ENCODE measurements around the gene NXNL2. TPM values are rescaled to one million over a fixed set of nuclear protein-coding genes. Genes with fewer than 3 reads are reported as not detected.

NXNL2 gene
- total and polyA plus RNA-seq, 8 donors = 0.43 to 1.1 TPM; not detected in 6

- Histone ChIP-seq H3K4me1 (no peaks in the 10 kb centered on the region), H3K27me3 (no peaks in the 10 kb centered on the region), H3K27ac (no peak overlapping the region), H3K36me3 (no peaks in the 10 kb centered on the region), H3K9me3 (peaks cover 0 to 11% (median 6%) of the 10 kb centered on the region in 4 donors), H3K4me3 (no peak overlapping the region)
- DNase-seq = no peak
- intact Hi-C loops (cut with DNase I; ENCODE audit: low total_unique reads) = no loop called here
- WGBS, 5 donors = 91 to 96% (median 93%) methylated on average over 17 of the region's 17 CpGs
- TF ChIP-seq EP300 (IDR thresholded peaks at IDR 0.05) (no peak), CTCF (IDR thresholded peaks at IDR 0.05) (no peak), POLR2A (IDR thresholded peaks at IDR 0.05) (no peak), POLR2AphosphoS5 (IDR thresholded peaks at IDR 0.05) (no peak)
Observed at GRCh38 chr9:88503845-88504764, 30.9 kb upstream of the NXNL2 start.

GRCh38 chr9:88508326-88508725, 26.7 kb upstream of the NXNL2 start:
- Histone ChIP-seq H3K36me3 (no peaks in the 10 kb centered on the region), H3K27ac (no peak overlapping the region), H3K27me3 (no peaks in the 10 kb centered on the region), H3K4me3 (no peak overlapping the region), H3K9me3 (peaks cover 0 to 11% (median 6%) of the 10 kb centered on the region in 4 donors), H3K4me1 (no peaks in the 10 kb centered on the region)
- intact Hi-C loops (cut with DNase I; ENCODE audit: low total_unique reads) = no loop called here
- TF ChIP-seq CTCF (IDR thresholded peaks at IDR 0.05) (no peak), POLR2A (IDR thresholded peaks at IDR 0.05) (no peak), EP300 (IDR thresholded peaks at IDR 0.05) (no peak), POLR2AphosphoS5 (IDR thresholded peaks at IDR 0.05) (no peak)
- no peak for DNase-seq
- 79 to 94% (median 85%) methylated on average over 1 to 2 of the region's 2 CpGs for WGBS, 5 donors

- Histone ChIP-seq H3K36me3 (no peaks in the 10 kb centered on the region), H3K4me1 (no peaks in the 10 kb centered on the region), H3K9me3 (peaks cover 0 to 24% (median 12%) of the 10 kb centered on the region in 4 donors), H3K4me3 (no peak overlapping the region), H3K27me3 (no peaks in the 10 kb centered on the region), H3K27ac (no peak overlapping the region)
- DNase-seq = no peak
- intact Hi-C loops (cut with DNase I; ENCODE audit: low total_unique reads) = no loop called here
- 82 to 88% (median 84%) methylated on average over 4 of the region's 4 CpGs for WGBS, 5 donors
- TF ChIP-seq POLR2A (IDR thresholded peaks at IDR 0.05) (no peak), EP300 (IDR thresholded peaks at IDR 0.05) (no peak), POLR2AphosphoS5 (IDR thresholded peaks at IDR 0.05) (no peak), CTCF (IDR thresholded peaks at IDR 0.05) (no peak)
Observed at GRCh38 chr9:88511906-88512305, 23.1 kb upstream of the NXNL2 start.

GRCh38 chr9:88514247-88514646, 20.7 kb upstream of the NXNL2 start:
- peaks cover 0 to 13% (median 6%) of the 10 kb centered on the region in 4 donors for H3K9me3 ChIP-seq
- no peak for TF ChIP-seq EP300 (IDR thresholded peaks at IDR 0.05)
- TF ChIP-seq POLR2AphosphoS5 (IDR thresholded peaks at IDR 0.05) = no peak
- no peak for TF ChIP-seq CTCF (IDR thresholded peaks at IDR 0.05)
- no peak for TF ChIP-seq POLR2A (IDR thresholded peaks at IDR 0.05)
- H3K27me3 ChIP-seq = no peaks in the 10 kb centered on the region
- intact Hi-C loops (cut with DNase I; ENCODE audit: low total_unique reads) = no loop called here
- H3K27ac ChIP-seq = no peak overlapping the region
- H3K4me1 ChIP-seq = no peaks in the 10 kb centered on the region
- DNase-seq = no peak
- 93 to 98% (median 97%) methylated on average over 6 of the region's 6 CpGs for WGBS, 5 donors
- no peaks in the 10 kb centered on the region for H3K36me3 ChIP-seq
- H3K4me3 ChIP-seq = no peak overlapping the region
